Fibroblast of gingiva (primary cell): ENCODE measurements around the gene ZAP70.
"Not testable (repeated sequence)": the region's sequence is repeated elsewhere in the genome, so short reads cannot be mapped to it uniquely, and the experiment has no call there.

ENCODE experiments used
- DNase-seq: peaks from one replicate; pipeline ENCODE4 v3.0.0-alpha.2; 2011; ENCODE audit warnings: low read depth

The ZAP70 gene

DNA sequence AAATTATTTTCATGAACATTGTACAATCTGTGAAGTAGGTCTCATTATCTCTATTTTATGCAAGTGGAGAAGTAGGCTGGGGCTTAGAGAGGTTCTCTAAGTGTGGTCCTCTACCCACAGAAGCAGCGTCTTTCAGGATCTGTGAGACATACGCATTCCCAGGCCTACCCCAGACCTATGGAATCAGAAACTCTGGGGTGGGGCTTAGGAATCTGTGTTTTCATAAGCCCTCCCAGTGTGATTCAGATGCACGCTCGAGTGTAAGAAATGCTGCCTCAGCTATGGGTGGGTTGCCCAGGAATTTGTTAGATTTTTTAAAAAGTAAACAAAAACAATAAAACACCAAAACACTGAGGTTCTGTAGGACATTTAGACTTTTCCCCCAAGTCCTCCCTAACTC is 14.8 kb upstream of the ZAP70 start:
- no peak for DNase-seq

DNA sequence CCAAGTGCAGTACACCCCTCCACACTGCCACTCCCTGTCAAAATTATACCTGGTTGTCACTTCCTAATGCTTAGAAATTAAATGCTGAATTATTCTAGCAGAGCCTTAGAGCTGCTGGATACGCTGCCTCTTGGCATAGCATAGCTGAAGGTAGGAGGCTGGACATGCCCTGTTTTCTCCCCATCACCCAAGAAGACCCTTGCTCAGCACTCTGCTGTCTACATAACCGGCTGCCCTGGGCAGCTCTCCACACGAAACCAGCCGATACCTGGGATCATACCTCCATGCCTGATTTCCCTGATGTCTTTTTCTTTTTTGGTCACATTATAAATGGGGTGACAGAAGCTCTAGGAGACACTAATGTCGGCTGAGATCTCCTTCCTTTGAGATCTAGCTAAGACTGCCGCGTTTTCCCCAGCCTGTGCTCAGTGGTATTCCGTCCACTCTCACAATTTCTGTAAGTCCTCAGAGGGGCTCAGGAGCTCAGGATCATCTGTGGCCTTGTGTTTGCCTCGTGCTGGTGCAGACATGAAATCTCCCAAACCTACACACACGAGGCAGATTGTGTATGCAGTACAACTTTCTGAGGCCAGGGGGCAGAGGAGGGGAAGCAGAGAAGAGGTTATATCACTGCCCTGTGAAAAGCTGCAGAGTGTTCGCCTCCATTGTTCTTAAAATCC is 13.5 kb upstream of the ZAP70 start:
- DNase-seq = peak; percentile 45

DNA sequence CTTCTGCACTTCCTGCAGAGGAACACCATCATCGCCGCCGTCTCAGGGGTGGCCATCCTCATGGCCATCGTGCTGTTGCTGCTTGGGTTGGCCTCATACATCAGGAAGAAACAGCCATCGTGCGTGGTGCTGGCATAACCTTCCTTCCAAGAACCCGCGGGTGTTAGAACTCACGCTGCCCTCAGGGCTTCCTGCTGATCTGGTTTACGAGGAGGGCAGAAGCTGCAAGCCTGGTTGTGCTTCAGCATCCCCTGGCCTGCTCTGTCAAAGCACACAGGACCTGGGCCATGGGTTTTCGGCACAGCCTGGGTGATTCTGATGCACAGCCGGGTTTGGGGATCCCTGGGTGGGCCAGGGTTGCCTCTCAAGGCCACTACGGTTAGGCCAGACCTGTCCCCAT is 12.2 kb upstream of the ZAP70 start:
- no peak for DNase-seq

DNA sequence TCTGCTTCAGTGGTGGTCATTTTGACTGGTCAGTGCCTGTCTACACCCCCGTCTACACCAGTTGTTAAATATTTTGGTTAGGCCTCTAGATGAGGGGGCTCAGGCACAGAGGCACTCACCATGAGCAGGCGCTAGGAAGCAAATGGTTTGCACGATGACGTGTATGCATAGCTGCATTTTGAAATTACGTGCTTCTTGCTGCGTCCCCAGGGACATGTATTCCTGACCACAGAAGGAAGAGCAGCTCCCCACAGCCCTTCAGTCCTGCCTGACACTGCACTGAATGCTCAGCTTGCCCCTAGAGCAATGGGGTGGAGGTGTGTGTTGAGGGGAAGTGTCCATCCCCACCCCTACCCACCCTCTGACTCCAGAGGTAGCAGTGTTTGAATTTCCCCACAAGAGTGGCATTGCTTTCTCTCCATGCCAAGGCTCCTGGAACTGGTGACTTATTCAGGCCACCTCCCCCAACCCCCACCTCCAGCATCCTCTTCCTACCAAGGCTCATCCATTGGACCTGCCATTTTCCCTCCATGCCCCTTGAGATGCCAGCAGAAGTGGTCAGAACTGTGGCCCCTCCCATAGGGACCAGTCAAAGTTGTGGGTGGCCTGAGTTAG is 11.4 kb upstream of the ZAP70 start:
- no peak for DNase-seq

DNA sequence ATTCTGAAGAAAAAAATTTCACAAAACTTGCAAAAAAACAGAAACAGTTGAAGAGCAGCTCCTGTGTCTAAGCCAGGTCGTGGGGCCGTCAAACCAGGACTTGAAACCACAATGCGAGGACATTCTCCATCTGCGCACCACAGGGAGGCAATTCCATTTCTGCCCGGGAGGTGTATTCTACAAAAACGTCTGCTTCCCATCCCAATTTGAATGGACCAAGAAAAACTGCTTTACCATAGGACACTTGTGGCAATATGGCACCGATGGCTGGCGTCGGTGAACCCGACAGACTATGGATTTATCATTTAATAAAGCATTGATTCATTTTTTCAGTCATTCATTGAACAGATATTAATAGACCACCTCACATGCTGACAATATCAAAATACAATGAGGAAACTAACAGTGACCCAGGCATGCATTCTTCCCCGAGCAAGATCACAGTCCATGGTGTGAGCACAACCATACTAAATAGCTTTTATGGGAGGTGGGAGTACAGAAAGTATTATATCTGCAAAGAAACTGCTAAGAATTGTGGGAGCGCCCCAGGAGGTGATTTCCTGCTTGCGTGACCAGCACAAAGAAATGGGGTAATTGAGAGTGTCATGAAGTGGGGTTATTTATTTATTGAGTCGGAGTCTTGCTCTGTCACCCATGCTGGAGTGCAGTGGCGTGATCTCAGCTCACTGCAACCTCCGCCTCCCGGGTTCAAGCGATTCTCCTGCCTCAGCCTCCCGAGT is 10.5 kb upstream of the ZAP70 start:
- no peak for DNase-seq

DNA sequence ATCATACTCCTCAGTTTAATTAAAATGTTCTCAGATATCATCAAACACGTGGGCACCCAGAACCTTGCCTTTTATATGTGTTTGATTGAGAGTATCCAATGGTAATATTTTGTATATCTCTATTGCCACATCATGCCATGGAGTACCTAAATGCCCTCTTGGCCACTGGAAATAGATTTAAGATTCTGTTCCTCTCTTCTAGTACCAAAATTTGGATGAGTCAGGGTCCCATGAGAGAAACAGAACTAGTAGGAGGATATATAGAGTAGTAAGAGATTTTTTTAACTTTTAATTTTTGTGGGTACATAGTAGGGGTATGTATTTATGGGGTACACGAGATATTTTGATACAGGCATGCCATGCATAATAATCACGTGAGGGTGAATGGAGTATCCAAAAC is 9.6 kb upstream of the ZAP70 start:
- no peak for DNase-seq

DNA sequence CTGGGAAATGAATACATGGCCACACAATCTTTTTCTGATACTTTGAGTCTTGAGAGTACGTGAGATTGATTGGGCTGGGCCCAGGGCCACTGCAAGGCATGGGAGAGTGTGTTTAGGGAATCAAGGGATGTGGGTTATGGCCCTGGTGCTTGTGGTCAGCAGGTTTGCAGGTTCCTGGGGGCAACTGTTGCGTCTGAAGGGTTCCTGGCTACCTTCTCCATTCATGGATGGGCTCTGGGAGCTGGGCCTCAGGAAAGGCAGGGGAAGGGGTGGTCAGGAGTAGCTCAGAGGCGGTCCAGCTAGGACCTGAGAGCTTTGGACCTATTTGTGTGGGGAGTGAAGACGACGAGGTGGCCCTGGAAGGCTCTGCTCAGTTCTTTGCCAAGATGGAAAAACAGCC is 8.4 kb upstream of the ZAP70 start:
- no peak for DNase-seq

DNA sequence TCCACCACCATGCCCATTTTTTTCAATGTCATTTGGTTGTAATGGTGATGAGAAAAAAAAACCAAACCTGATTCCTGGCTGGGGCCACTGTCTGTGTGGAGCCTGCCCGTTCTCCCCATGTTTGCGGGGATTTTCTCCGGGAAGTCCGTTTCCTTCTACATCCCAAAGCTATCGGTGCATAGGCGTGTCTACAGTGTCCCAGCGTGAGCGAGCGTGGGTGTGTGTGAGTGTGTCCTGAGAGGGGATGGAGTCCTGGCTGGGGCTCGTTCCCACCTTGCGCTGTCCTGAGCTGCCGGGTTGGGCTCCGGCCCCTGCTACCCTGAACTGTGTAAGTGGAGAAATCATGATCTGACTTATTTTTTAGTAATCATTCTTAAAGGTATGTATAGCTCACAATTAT is 7.3 kb upstream of the ZAP70 start:
- no peak for DNase-seq

DNA sequence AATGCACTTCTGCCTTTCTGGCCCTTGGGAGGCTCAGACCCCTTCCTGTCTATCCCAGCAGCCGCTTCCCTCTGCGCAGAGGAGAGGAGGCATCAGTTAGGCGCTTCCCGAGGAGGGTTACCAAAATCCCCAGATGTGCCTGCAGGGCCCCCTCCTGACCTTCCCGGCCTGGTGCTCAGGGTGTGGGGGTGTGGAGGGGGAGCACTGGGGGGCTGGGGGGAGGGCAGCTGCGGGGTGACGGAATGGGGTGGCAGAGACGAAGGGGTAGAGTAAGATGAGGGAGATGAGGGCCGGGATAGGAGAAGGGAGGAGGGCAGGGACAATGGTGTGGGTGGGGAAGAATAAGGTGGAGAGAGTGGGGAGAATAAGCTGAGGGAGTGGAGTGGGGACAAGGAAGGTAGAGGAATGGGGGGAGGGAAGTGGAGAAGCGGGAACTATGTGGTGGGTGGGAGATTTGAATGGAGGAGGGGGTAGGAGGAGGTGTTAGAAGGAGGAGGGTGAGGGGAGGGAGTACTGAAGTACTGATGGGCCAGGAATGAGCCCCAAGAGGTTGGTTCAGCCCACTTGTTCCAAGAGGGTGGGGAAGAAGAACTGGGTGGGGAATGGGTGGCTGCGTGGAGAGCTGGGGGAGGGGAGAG is 6.5 kb upstream of the ZAP70 start:
- DNase-seq = no peak

DNA sequence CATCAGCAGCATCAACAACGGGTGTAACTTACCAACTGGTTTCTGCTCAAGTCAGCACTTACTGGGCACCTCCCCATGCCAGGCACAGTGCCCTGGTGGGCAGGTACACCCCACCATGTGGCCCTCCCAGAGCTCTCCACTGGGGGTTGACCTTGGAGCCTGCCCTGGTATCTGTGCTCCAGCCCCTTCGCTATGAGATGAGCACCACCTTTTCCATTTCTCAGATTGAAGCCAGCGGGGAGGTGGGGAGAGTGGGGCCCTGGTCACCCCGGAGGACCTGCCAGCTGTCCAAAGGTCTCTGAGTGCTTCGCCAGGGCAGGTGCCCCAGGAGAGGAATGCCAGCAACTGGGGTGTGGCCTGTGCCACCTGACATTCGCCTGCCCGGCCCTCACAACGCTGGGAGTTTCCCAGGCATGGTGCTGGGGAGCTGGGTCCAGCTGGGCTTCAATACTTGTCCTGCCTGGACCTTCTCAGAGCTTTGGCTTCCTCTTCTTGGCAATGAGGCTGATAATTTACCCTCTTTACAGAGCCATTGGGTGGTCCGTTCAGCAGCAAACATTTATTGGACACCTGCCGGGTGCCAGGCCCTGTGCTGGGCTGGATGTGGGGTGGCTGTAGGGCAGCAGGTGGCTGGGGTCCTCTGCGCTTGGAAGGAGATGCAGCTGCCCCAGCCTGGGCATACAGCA is 5.9 kb upstream of the ZAP70 start:
- DNase-seq = no peak

DNA sequence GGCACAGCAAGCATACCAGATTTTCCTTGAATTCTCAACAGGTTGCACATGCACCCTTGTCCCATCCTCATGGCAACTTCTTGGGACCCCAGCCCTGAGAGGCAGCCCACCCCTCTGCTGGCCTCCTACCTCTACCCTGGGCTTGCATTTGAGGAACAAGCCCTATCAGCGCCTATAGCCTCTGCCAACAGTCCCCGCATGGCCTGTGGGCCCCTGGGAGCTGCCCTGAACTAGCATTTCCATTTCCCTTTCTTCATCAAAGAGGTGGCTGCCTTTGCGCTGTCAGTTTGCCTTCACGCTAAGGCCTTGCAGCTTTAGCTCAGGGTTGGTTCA is 5.4 kb upstream of the ZAP70 start:
- no peak for DNase-seq

DNA sequence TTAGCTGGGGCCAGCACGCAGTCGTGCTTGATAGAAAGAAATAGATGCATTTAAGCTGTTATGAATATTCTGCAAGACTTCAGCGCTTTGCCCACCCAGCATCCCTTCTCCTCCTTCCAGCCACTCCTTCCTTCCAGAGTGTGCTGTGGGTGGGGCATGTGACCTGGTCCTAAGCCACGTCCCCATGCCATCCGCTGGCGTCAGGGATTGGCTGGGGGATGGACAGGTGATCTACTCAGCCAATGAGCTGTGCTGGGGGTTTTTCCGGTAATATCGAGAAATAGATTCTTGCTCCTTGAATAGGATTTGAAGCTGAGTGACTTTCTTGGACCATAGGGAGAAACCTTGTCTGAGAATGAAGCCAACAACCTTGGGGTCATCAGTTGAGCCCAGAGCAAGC is 4.8 kb upstream of the ZAP70 start:
- DNase-seq = no peak

DNA sequence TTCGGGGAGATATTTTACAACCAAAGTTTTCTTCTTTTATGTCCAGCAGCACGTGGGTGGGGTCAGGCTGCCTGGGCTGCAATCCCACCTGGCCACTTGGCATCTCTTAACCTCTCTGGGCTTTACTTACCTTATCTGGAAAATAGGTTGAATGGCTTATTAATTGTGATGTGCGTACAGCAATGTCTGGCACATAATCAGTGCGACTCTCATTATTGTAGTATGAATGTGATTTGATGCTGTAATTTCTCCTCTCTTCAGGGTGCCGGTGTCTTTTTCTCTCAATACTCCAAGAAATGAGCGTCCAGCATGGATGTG is 2.0 kb upstream of the ZAP70 start:
- no peak for DNase-seq

DNA sequence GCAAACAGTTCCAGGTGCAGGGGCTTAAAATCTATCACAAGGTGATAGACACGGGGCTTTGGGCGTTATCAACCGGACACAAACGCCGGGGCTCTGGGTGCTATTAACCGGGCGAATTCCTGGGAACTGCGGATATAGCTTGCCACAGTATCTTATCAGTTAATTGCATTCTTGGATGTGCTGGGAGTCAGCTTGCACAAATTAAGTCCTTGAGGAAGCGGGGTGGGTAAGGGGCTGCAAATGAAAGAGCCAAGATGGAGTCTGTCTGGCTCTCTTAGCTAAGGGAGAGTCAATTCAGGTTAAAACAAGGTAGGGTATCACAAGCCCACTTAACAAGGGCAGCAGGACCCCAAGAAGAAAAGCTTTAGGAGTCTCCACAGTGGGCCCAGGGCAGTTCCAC is 1.2 kb upstream of the ZAP70 start:
- not testable (repeated sequence) for DNase-seq

DNA sequence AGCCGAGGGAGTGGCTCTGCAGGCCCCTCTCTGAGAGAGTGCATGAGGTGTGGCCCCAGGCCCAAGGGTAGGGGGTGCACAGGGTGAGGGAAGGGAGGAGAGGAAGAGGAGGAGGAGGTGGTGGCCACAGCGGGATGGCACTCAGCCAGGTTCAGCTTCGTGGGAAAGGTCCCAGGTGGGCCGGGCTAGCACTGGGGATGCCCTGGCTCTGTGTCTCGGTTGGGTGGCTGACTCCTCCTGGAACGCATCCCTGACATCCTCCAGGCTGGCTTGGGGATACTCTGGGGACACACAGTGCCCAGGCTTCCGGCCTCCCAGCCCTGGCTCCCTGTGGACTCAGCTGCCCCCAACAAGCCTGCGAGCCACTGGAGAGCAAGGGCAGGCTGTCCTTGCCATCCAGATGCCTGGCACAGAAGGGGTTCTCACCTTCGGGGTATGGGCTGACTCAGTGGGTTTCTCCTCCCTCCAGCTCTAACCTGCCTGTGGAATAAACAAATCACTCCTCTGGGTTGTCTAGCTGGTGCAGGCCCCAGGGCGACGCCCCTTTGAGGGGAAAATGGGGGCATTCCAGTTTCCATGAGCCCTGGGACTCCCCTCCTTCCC is 582 bp upstream of the ZAP70 start:
- no peak for DNase-seq

DNA sequence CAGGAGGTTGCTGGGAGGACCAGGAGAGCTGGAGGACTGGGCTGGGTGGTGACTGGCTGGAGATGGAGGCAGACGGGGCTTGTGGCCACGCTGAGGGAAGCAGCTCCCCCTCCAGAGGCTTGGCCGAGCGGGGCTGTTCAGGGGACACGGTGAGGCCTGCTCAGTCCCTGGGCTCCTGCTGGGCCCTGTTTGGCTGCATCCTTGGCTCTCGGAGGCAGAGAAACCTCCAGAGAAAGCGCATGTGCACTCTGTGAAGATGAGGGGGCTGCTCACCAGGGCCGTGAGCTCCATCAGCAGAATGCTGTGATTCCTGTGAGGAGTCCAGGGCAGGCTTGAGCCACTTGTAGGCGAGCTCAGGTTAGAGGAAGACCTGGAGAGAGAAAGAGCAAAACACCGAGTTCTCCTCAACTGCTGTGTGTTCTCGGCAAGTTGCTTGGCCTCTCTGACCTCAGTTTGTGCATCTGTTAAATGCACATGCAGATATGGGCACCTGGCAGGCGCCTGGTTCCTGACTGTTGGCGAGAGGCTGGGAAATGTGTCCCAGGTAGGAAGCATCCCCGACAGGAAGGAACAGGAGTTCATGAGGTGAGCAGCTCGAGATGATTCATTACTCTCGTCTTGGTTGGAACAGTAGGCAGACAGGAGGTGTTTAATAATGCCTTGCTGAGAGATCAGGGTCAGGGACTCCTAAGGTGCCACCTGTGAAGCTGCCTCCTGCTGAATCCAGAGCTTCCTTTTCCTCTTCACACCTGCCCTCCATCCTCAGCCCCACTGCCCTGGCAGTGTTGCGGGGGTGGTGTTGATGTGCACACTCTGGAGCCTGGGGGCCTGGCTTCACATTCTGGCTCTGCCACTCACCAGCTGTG is 941 bp downstream of the ZAP70 start:
- no peak for DNase-seq

DNA sequence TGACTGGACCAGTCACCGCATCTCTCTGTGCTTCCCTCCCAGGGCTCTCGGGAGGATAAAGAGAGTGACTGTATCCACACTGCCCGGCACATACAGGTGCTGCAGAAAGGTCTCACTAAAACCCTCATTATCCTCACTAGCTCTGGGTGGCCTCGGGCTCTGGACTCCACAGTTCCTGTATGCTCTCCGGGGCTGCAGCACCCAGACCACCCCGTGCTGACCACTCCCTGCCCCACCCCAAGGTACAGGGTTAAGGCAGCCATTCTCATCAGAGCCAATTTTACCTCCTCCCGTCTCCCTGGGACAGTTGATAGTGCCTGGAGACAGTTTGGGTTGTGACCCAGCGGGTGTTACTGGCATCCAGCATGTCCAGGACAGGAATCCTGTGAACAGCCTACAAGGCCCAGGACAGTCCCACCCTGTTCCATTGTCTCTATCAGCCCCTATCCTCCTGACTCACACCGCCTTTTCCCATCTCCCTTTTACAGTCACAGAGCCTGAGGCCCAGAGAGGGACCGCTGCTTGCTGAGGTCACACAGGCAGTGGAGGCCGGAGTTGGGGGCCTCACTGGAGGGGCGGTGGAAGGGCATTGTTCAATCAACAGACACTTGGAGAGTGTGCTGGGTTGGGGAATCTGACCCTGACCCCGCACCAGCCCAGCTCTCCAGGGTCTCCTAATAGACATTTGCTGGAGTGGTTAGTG is 1.7 kb downstream of the ZAP70 start:
- DNase-seq = no peak

DNA sequence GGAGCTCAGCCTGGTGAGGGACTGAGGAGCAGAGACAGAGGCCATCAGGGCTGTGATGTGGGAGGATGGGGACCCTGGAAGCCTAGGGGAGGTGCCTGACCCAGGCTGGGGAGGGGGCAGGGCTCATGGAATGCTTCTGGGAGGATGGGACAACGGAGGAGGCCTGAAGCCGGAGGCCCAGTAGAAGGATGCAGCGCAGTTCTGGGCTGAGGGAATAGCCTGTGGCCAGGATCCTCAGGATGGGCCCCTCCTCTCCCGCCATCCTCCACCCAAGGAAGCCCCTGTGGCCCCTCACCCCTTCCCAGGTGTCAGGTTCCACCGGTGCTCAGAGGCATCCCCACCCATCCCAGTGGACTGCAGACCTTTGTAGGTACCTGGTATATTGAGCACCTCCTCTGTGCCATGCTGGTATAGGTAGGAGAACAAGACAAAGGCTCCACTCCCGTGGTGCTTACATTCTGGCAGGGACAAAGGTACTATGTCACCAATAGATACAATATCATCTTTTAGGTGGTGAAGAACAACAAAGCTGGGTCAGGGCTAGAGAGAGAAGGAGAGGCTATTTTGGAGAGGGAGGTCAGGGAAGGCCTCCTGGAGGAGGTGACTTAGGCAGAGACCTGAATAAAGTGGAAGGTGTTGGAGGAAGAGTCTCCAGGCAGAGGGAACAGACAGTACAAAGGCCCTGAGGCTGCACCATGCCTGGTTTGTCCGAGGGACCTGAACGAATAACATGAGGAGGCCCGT is 2.7 kb downstream of the ZAP70 start:
- DNase-seq = no peak

DNA sequence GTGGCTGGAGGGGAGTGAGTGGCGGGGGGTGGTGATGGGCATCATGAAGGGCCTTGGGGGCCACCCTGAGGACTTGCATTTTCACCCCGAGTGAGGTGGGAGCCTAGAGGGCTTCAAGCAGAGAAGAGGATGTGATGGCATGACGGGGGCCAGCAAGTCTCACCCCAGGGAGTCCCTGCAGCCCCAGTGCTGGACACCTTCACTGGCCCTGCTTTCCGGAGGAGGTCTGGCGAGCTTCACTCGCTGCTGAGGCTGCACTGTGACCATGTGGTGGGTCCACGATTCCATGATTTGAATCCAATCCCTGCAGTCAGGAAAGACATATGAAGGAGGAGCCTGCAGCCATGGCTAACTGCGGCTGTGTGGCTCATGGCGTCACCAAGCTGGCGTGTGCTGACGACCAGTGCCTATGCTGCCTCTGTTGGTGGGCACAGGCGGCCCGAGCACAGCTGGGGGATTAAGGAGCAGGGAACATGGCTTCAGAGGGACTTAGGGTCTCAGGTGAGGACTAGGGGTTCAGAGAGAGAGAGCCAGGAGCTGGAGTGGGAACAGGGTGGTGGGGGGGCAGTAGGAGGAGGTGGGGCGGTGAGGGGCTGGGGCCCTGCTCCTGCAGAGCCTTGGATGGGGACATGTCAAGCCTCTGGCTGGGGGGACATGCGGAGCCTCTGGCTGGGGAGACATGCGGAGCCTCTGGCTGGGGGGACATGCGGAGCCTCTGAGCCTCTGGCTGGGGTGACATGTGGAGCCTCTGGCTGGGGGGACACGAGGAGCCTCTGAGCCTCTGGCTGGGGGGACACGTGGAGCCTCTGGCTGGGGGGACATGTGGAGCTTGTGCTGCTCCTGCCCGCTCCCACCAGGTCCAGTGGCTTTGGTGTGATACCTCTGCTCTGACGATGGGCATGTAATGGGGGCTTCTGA is 3.6 kb downstream of the ZAP70 start:
- DNase-seq = no peak
